Measurements from ENCODE around the gene CYP27C1.

Gene CYP27C1

GRCh38 chr2:127183771-127184170, 36.3 kb downstream of the CYP27C1 start:
- no peak for DNase-seq (ENCODE audit: low read depth)
- TF ChIP-seq CTCF (conservative IDR thresholded peaks at IDR 0.05; ENCODE audit: low read depth, low read length) = no peak
- no peak overlapping the region for H3K4me3 ChIP-seq (ENCODE audit: low read length)

GRCh38 chr2:127182626-127183458, 37.3 kb downstream of the CYP27C1 start:
- no peak for DNase-seq (ENCODE audit: low read depth)
- no peak for TF ChIP-seq CTCF (conservative IDR thresholded peaks at IDR 0.05; ENCODE audit: low read depth, low read length)
- no peak overlapping the region for H3K4me3 ChIP-seq (ENCODE audit: low read length)

- H3K4me3 ChIP-seq (ENCODE audit: low read length) = no peak overlapping the region
- TF ChIP-seq CTCF (conservative IDR thresholded peaks at IDR 0.05; ENCODE audit: low read depth, low read length) = no peak
- no peak for DNase-seq (ENCODE audit: low read depth)
Measured at GRCh38 chr2:127181851-127182250, 38.2 kb downstream of the CYP27C1 start.

- H3K4me3 ChIP-seq (ENCODE audit: low read length) = no peak overlapping the region
- DNase-seq (ENCODE audit: low read depth) = no peak
- TF ChIP-seq CTCF (conservative IDR thresholded peaks at IDR 0.05; ENCODE audit: low read depth, low read length) = no peak
Measured at GRCh38 chr2:127179766-127180165, 40.3 kb downstream of the CYP27C1 start.

- no peak for DNase-seq (ENCODE audit: low read depth)
- TF ChIP-seq CTCF (conservative IDR thresholded peaks at IDR 0.05; ENCODE audit: low read depth, low read length) = no peak
- no peak overlapping the region for H3K4me3 ChIP-seq (ENCODE audit: low read length)
Measured at GRCh38 chr2:127177617-127178263, 42.4 kb downstream of the CYP27C1 start.

- TF ChIP-seq CTCF (conservative IDR thresholded peaks at IDR 0.05; ENCODE audit: low read depth, low read length) = peak; percentile 45
- no peak overlapping the region for H3K4me3 ChIP-seq (ENCODE audit: low read length)
- no peak for DNase-seq (ENCODE audit: low read depth)
Measured at GRCh38 chr2:127176371-127177311, 43.5 kb downstream of the CYP27C1 start.

Measured in retinal pigment epithelial cell (primary cell).